Calu3 (cell line): Measurements from ENCODE around the gene WHAMM. TPM values are rescaled to one million over a fixed set of nuclear protein-coding genes. Genes with fewer than 3 reads are reported as not detected.

Source experiments
- BruUV-seq: library from RNA; stranded (reverse); fragments of 400-500 nt; replicated peaks from 2 replicates; lab custom pipeline; 2021; lab: Mats Ljungman, UMichigan
- CTCF ChIA-PET: fragments of 300-600 bp; sonication (Branson Sonifier 250); formaldehyde crosslinking; loops from one replicate; lab custom pipeline; 2022; ENCODE audit warnings: antibody characterized with exemption; lab: Charles Lee
- DNase-seq: peaks from one replicate; pipeline ENCODE4 v3.0.0; 2022
- H3K27ac Mint-ChIP-seq: one replicate; pipeline ENCODE4 v1.8.0; 2022; ENCODE audit warnings: mixed read lengths; ENCODE audit not compliant: unreplicated experiment
- H3K27me3 Mint-ChIP-seq: one replicate; pipeline ENCODE4 v1.8.0; 2022; ENCODE audit warnings: mixed read lengths; ENCODE audit not compliant: unreplicated experiment
- H3K36me3 Mint-ChIP-seq: one replicate; pipeline ENCODE4 v1.8.0; 2022; ENCODE audit warnings: mild to moderate bottlenecking, moderate library complexity, mixed read lengths; ENCODE audit not compliant: insufficient read depth, unreplicated experiment
- H3K4me1 Mint-ChIP-seq: one replicate; pipeline ENCODE4 v1.8.0; 2022; ENCODE audit warnings: mild to moderate bottlenecking, low read depth, mixed read lengths; ENCODE audit not compliant: unreplicated experiment
- H3K4me3 Mint-ChIP-seq: one replicate; pipeline ENCODE4 v1.8.0; 2022; ENCODE audit warnings: mild to moderate bottlenecking, low read depth, moderate library complexity, mixed read lengths; ENCODE audit not compliant: unreplicated experiment
- H3K9me3 Mint-ChIP-seq: one replicate; pipeline ENCODE4 v1.8.0; 2022; ENCODE audit warnings: low read depth, mixed read lengths; ENCODE audit not compliant: unreplicated experiment
- intact Hi-C: fragments of 100-400 bp; cut with micrococcal nuclease; formaldehyde crosslinking; loops from one replicate; pipeline ENCODE4 v1.10.0; 2022; ENCODE audit not compliant: unreplicated experiment
- total RNA-seq: library from RNA; stranded (reverse); gene quantifications from 2 replicates; pipeline ENCODE4 v1.2.3, GENCODE V29; 2022
- TF ChIP-seq, protein P1 (sequence below): fragments of 200-600 bp; IDR thresholded peaks from one replicate; pipeline ENCODE4 v1.8.0; 2022; ENCODE audit warnings: antibody characterized with exemption; ENCODE audit not compliant: unreplicated experiment

The WHAMM gene
- total RNA-seq, 1 experiment from 2014 or later: 12.1 TPM

DNA sequence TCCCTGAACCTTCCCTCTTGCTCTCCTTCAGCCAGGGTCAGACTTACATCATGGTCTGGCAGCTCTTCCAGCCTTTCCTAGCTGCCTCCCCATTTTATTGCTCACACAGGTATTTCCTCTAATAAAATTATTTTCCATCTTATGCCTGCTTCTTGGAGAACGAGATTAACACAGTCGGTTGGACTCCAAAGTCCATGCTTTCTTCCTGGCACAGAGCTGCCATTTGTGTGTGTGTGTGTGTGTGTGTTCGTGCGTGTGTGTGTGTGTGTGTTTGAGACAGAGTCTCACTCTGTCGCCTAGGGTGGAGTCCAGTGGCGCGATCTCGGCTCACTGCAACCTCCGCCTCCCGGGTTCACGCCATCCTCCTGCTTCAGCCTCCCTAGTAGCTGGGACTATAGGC lies 19.1 kb upstream of the WHAMM start:
- no peaks in the 10 kb centered on the region for H3K4me1 Mint-ChIP-seq
- CTCF ChIA-PET: interaction anchor here (0.7 kb wide), 1 partner anchor 19 kb away, joined by 3 read pairs; no protein-coding TSS in a partner anchor
- no peak overlapping the region for H3K27ac Mint-ChIP-seq
- TF ChIP-seq, protein P1, sequence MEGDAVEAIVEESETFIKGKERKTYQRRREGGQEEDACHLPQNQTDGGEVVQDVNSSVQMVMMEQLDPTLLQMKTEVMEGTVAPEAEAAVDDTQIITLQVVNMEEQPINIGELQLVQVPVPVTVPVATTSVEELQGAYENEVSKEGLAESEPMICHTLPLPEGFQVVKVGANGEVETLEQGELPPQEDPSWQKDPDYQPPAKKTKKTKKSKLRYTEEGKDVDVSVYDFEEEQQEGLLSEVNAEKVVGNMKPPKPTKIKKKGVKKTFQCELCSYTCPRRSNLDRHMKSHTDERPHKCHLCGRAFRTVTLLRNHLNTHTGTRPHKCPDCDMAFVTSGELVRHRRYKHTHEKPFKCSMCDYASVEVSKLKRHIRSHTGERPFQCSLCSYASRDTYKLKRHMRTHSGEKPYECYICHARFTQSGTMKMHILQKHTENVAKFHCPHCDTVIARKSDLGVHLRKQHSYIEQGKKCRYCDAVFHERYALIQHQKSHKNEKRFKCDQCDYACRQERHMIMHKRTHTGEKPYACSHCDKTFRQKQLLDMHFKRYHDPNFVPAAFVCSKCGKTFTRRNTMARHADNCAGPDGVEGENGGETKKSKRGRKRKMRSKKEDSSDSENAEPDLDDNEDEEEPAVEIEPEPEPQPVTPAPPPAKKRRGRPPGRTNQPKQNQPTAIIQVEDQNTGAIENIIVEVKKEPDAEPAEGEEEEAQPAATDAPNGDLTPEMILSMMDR: no peak
- no peak for DNase-seq
- H3K36me3 Mint-ChIP-seq: no peaks in the 10 kb centered on the region
- no TSS peak for BruUV-seq
- H3K4me3 Mint-ChIP-seq: no peak overlapping the region
- intact Hi-C loops: no loop called here
- H3K9me3 Mint-ChIP-seq: peaks cover 4% of the 10 kb centered on the region
- H3K27me3 Mint-ChIP-seq: peaks cover 10% of the 10 kb centered on the region

DNA sequence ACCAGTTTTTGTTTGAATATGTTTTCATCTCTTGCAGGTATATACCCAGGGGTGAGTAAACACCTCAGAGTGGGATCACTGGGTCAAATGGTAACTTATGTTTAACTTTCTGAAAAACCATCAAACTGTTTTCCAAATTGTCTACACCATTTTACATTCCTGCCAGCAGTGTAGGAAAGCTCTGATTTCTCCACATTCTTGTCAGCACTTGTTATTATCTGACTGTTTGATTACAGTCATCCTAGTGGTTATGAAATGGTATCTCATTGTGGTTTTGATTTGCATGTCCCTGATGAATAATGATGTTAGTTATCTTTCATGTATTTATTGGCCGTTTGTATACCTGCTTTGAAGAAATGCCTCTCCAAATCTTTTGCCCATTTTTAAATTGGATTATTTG lies 17.4 kb upstream of the WHAMM start:
- TF ChIP-seq, protein P1: no peak
- no TSS peak for BruUV-seq
- Mint-ChIP-seq H3K9me3 (peaks cover 4% of the 10 kb centered on the region), H3K4me1 (no peaks in the 10 kb centered on the region), H3K4me3 (no peak overlapping the region), H3K27me3 (peaks cover 10% of the 10 kb centered on the region), H3K36me3 (no peaks in the 10 kb centered on the region), H3K27ac (no peak overlapping the region)
- intact Hi-C loops: no loop called here
- CTCF ChIA-PET: no interaction called here
- no peak for DNase-seq

DNA sequence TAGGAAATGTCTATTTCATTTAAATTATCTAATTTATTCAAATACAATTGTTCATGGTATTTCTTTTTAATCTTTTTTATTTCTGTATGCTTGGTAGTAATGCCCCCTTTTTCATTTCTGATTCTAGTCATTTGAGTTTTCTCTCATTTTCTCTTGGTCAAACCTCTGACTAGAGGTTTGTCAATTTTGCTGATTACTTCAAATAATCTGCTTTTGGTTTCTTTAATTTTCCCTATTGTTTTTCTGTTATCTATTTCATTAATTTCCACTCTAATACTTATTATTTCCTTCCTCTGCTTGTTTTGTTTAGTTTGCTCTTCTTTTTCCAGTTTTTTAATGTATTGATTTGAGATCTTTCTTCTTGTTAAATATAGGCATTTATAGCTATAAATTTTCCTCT lies 15.7 kb upstream of the WHAMM start:
- H3K27ac Mint-ChIP-seq: no peak overlapping the region
- DNase-seq: no peak
- no peaks in the 10 kb centered on the region for H3K4me1 Mint-ChIP-seq
- CTCF ChIA-PET: no interaction called here
- no peaks in the 10 kb centered on the region for H3K36me3 Mint-ChIP-seq
- no peak overlapping the region for H3K4me3 Mint-ChIP-seq
- peaks cover 12% of the 10 kb centered on the region for H3K27me3 Mint-ChIP-seq
- TF ChIP-seq, protein P1: no peak
- intact Hi-C loops: no loop called here
- H3K9me3 Mint-ChIP-seq: peaks cover 4% of the 10 kb centered on the region
- BruUV-seq: no TSS peak

DNA sequence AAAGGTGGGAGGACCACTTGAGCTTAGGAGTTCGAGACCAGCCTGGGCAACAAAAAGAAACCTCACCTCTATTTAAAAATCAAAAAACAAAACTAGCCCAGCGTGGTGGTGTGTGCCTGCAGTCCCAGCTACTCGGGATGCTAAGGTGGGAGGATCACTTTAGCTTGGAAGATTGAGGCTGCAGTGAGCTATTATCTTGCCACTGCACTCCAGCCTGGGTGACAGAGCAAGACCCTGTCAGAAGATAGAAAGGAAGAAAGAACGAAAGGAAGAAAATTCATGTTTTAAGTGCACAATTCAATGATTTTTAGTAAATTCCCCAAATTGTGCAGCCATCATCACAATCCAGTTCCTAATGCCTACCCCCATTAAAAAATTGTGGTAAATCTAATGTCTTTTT lies 11.3 kb upstream of the WHAMM start:
- no peak overlapping the region for H3K4me3 Mint-ChIP-seq
- TF ChIP-seq, protein P1: no peak
- peaks cover 46% of the 10 kb centered on the region for H3K27me3 Mint-ChIP-seq
- CTCF ChIA-PET: no interaction called here
- H3K4me1 Mint-ChIP-seq: peaks cover 6% of the 10 kb centered on the region
- H3K9me3 Mint-ChIP-seq: peaks cover 4% of the 10 kb centered on the region
- H3K27ac Mint-ChIP-seq: no peak overlapping the region
- intact Hi-C loops: no loop called here
- no TSS peak for BruUV-seq
- no peaks in the 10 kb centered on the region for H3K36me3 Mint-ChIP-seq
- DNase-seq: no peak
